GM18907 (cell line): ENCODE data around the gene WNT7A.

ENCODE experiments used
- ATAC-seq: cut with Tn5 transposase; IDR thresholded peaks from one replicate; pipeline ENCODE4 v1.9.1; 2021; ENCODE audit warnings: mild to moderate bottlenecking, moderate library complexity; ENCODE audit not compliant: unreplicated experiment

The WNT7A gene

GRCh38 chr3:13849018-13849417, 30.9 kb downstream of the WNT7A start:
- no peak for ATAC-seq

- ATAC-seq, result no peak
Observed at GRCh38 chr3:13846716-13847570, 32.9 kb downstream of the WNT7A start.

GRCh38 chr3:13846238-13846637, 33.6 kb downstream of the WNT7A start:
- no peak for ATAC-seq

DNA sequence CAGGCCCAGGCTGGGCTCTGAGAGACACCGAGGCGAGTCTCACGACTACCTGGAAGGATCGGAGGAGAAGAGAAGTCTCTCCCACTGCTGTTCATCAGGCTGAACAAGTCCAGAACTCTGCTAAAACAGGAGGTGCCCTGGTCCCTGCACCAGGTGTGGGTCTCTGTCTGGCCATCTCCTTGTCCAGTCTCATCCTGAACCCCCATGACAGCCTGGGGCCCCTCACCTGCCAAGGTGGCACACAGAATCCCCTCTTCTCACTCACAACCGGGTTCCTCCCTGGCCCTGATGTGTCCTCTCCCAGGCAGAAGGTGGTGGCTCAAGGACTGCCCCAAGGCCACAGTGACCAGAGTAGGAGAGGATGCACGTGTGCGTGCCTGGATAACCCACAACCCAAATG, 34.1 kb downstream of the WNT7A start:
- ATAC-seq, result no peak

DNA sequence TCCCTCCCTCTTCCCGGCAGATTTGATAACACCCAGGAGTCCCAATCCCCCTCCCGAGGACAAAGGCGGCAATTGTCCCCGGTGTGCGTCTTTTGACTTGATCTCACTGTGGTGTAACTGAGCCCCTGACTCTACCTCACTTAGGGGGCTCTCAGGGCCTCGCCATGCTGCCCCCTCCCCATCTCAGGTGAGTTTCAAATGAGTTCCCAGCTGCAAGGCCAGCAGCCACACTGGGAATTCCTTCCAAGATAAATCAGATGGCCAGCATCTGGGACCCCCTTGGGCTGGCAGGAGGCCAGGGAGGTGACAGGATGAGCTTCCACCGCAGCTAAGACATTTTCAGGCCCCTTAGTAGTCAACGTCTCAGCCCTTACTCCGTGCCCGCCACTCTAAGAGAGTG, 35.0 kb downstream of the WNT7A start:
- no peak for ATAC-seq

- ATAC-seq, result no peak
Observed at GRCh38 chr3:13844286-13844685, 35.6 kb downstream of the WNT7A start.

DNA sequence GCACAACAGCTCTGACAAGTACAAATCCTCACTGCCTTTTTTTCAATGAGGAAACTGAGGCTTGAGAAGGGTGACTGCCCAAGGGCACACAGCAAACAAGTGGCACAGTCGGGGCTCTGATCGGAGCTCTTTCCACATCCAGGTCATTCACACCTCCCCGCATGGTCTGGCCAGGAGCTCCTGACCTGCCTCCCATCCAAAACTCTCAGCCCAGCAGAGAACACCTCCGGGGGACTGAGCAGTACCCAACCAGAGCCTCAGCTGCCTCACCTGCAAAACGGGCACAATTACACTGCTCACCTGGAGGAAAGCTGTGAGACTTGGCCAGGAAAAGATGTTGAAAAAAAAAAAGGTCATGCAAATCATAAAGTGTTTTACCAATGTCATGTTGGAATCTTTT, 36.5 kb downstream of the WNT7A start:
- no peak for ATAC-seq

DNA sequence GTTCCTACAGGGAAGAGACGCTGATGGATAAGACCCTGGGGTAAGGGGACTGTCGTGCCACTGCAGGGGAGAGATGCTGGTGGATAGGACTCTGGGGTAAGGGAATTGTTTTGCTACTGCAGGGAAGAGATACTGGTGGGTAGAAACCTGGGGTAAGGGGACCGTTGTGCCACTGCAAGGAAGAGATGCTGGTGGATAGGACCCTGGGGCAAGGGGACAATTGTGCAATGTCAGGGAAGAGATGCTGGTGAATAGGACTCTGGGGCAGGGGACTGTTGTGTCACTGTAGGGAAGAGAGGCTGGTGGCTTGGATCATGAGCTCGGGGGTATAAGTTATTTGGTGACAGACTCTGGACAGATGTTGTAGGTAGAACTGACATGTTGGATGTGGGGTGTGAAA, 37.6 kb downstream of the WNT7A start:
- ATAC-seq, result no peak

- no peak for ATAC-seq
Observed at GRCh38 chr3:13841826-13842225, 38.0 kb downstream of the WNT7A start.

DNA sequence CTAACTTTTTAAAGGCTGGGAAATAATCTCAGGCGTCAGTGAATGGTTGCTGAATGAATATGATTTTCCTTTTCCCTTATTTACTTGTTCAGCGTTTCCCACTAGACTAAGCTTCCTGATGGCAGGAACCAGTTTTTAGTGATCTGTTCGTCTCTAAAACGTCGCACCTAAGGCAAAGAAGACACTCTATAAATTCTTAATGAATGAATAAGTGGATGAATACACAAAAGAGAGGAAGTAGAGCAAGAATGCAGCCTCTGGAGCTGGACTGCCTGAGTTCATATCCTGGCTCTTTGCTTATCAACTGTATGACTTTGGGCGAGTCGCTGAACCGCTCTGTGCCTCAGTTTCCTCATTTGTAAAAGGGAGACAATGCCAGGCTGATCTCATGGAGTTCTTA, 38.7 kb downstream of the WNT7A start:
- ATAC-seq, result no peak

GRCh38 chr3:13840456-13840855, 39.4 kb downstream of the WNT7A start:
- ATAC-seq, result no peak

- ATAC-seq, result no peak
Observed at GRCh38 chr3:13839726-13840340, 40.0 kb downstream of the WNT7A start.

DNA sequence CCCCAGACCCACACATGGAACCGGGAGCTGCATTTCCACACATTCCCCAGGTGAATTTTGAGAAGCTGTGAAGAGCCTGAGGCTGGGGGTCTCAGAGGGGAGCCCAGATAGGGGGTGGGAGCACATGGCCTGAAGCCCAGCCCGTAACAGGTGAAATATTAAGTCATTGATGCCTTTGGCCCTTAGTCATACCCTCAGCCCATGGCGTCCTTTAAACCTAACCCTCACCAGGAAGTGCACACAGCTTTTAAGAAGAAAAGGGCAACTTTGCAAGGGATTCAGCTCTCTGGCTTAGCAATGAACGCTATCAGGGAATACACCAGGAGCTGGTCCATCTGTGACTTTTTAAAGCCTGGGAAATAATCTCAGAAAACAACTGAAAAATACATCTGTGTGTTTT, 40.6 kb downstream of the WNT7A start:
- ATAC-seq, result no peak

GRCh38 chr3:13838421-13838820, 41.5 kb downstream of the WNT7A start:
- no peak for ATAC-seq

GRCh38 chr3:13837751-13838150, 42.1 kb downstream of the WNT7A start:
- ATAC-seq, result no peak

DNA sequence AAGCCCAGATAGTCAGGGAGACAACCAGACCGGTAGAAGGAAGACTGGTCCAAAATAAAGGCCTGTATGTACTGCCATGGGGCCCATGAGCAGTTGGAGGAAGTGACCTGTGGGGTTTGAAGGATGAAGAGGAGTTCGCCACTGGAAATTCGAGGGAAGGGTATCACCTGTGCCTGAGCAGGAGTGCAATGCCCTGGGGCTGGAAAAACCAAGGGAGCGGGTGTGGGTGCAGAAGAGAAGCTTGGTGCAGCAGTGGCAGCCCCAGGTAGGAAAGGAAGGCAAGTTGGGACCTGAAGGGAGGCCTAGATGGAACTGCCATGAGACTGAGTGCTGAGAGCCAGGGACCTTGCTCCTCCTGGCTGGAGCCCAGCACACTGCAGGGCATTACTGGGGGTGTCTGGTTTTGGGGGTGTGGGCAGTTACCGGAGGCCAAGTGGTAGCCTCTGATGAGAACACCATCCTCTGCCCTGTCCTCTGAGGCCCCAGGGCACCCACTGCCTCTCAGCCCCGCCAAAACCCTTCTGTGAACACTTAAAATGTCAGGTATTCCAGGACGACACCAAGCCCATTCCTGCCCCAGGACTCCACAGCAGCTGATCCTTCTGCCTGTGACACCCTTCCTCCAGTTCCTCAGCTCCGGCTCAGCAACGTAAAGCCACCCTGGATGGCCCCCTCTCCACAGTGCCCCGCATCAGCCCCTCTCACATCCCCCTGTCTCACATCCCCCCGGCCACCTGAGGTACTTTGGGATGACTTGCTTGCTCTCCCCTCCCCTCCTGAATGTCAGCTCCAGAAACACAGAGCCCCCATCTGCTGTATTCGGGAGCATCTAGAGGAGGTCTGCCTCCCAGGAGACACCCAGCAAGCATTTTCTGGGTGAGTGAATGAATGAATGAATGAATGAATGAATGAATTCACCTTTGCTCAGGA, 42.9 kb downstream of the WNT7A start:
- no peak for ATAC-seq

GRCh38 chr3:13835246-13835645, 44.6 kb downstream of the WNT7A start:
- ATAC-seq, result no peak

DNA sequence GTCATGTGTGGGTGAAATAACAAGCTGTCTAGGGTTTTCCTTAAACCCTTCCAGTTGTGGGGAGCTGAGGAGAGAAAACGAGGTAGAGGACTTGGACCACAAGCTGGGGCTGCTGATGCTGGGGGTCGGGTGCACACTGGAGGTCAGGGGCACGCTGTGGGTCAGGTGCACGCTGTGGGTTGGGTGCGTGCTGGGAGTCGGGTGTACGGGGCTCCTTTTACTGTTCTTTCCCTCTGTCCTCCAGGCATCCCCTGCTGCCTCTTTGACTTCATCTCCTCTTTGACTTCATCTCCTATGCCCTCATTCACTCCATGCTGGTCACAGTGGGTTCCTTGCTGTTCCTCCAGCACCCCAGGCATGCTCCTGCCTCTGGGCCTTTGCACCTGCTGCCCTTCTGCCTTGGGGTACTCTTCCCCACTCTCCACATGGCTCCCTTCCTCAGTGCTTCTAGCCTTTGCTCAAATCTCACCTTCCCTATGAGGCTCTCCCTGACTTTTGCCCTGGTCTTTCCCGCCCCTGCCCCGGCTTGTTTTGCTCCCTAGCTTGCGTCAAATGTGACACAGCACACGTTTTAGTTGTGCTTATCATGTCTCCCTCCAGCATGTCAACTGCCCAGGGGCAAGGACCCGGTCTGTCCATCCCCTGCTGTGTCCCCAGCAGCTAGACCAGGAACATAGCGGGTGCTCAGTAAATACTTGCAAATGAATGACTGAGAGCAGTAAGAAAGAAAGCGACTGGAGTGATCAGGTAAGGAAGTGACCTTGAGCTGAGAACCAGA, 45.4 kb downstream of the WNT7A start:
- ATAC-seq, result no peak

DNA sequence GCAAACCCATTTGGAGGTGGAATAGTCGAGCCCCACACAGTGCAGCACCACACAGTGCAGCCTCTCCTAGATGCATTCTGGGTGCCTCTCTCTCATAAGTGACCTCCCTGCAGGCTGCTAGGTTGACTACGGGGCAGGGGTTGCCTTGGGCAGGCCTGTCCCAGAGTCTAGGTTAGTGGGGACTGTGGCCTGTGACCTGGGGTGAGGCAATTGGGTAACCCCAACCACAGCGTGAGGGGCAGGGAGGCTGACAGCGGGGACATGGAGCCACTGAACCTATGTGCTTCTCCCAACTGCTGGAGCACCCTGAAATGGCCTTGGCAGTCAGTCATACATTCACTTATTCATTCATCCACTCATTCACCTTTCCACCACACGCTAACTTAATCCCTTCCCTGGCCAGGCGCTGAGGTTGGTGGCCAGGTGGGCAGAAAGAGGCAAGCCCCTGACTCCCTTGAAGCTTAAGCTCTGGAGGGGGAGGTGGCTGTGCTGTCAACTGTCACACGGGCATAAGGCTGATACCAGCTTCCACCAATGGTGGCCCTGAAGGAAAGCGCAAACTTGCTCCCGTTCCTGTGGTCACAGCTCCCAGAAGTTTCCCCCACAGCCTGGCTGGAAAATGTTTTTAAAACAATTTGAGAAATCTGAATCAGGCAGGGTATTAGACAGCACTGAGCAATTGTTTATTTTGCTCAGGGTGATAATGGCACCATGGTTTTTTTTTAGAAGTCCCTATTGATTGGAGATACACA, 46.2 kb downstream of the WNT7A start:
- no peak for ATAC-seq

- no peak for ATAC-seq
Observed at GRCh38 chr3:13832130-13832529, 47.7 kb downstream of the WNT7A start.
